Rectal smooth muscle tissue (tissue), 1 donor: ENCODE results near the gene ENTREP3.
"Not testable (repeated sequence)": the region's sequence is repeated elsewhere in the genome, so short reads cannot be mapped to it uniquely, and the experiment has no call there.

Source experiments
- H3K27ac ChIP-seq: one replicate; pipeline ENCODE4 v1.7.0; 2013; ENCODE audit warnings: low read depth, low read length, inconsistent platforms
- H3K27me3 ChIP-seq: one replicate; pipeline ENCODE4 v1.7.0; 2013; ENCODE audit warnings: low read length; ENCODE audit not compliant: control insufficient read depth, insufficient read depth
- H3K36me3 ChIP-seq: one replicate; pipeline ENCODE4 v1.7.0; 2013; ENCODE audit warnings: low read length; ENCODE audit not compliant: control insufficient read depth, insufficient read depth
- H3K4me1 ChIP-seq: one replicate; pipeline ENCODE4 v1.7.0; 2013; ENCODE audit warnings: low read length; ENCODE audit not compliant: control insufficient read depth, insufficient read depth
- H3K4me3 ChIP-seq: one replicate; pipeline ENCODE4 v1.7.0; 2013; ENCODE audit warnings: low read length
- H3K9ac ChIP-seq: one replicate; pipeline ENCODE4 v1.7.0; 2013; ENCODE audit warnings: low read length

ENTREP3 gene

GRCh38 chr1:155226188-155226909 is 28.9 kb downstream of the ENTREP3 start:
- H3K36me3 ChIP-seq: no peaks in the 10 kb centered on the region
- peak overlapping the region; percentile 29 for H3K9ac ChIP-seq
- H3K4me1 ChIP-seq: peaks cover 16% of the 10 kb centered on the region
- H3K27ac ChIP-seq: peak overlapping the region; percentile 79
- H3K27me3 ChIP-seq: no peaks in the 10 kb centered on the region
- peak overlapping the region; percentile 68 for H3K4me3 ChIP-seq

- H3K36me3 ChIP-seq, H3K9ac ChIP-seq, H3K27me3 ChIP-seq, H3K4me3 ChIP-seq: not testable (repeated sequence)
- Histone ChIP-seq H3K27ac (peak overlapping the region; percentile 1), H3K4me1 (peaks cover 13% of the 10 kb centered on the region)
Observed at GRCh38 chr1:155225404-155225759, 29.9 kb downstream of the ENTREP3 start.

GRCh38 chr1:155223047-155223446 is 32.2 kb downstream of the ENTREP3 start:
- Histone ChIP-seq H3K27me3 (no peaks in the 10 kb centered on the region), H3K9ac (no peak overlapping the region), H3K4me1 (peaks cover 11% of the 10 kb centered on the region), H3K36me3 (no peaks in the 10 kb centered on the region), H3K27ac (no peak overlapping the region), H3K4me3 (no peak overlapping the region)

DNA sequence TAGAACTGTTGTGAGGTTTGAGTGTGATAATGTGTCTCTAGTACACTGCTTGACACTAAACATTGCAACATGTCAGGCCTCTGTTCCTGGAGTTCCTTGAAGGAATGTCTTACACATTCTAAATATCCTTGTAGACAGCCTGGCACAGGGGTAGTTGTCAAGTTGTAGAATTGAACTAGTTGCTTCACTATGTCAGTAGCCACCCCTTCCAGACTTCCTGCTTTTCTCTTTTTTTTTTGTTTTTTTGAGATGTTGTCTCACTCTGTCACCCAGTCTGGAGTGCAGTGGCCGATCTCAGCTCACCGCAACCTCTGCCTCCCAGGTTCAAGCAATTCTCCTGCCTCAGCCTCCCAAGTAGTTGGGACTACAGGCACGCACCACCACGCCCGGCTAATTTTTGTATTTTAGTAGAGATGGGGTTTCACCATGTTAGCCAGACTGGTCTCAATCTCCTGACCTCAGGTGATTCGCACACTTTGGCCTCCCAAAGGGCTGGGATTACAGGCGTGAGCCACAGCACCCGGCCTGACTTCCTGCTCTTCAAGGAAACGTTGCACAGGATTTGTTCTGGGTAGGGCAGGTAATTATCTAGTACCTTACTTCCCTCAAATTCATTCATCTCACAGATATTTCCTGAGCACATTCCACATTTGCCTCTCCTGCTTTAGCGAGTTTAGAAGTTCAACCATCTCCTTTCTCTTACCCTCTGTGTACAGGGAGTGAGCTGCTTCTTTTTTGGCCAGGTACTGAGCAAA is 34.9 kb downstream of the ENTREP3 start:
- not testable (repeated sequence) for H3K4me3 ChIP-seq, H3K27me3 ChIP-seq, H3K36me3 ChIP-seq, H3K27ac ChIP-seq, H3K9ac ChIP-seq, H3K4me1 ChIP-seq

DNA sequence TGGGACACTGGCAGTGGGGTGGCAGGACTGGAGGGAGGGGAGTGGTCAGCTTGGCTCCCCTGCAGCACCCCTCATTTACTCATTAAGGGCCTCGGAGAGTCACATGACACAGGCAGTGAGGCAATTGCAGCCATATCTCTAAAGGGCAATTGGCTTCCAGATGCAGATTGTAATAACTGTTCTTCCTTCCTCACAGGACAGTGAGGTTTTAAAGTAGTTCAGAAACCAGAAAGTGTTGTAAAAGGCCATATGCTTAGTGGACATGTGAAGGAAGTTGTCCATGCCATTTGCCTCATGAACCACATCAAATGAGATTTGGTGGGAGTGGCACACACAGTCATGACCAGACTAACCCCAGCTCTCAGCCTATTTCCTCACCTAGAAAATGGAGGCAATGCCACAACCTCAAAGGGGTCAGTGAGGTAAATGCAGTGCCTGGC is 35.7 kb downstream of the ENTREP3 start:
- Histone ChIP-seq H3K4me1 (no peaks in the 10 kb centered on the region), H3K4me3 (no peak overlapping the region), H3K36me3 (no peaks in the 10 kb centered on the region), H3K27ac (no peak overlapping the region), H3K27me3 (no peaks in the 10 kb centered on the region), H3K9ac (no peak overlapping the region)

DNA sequence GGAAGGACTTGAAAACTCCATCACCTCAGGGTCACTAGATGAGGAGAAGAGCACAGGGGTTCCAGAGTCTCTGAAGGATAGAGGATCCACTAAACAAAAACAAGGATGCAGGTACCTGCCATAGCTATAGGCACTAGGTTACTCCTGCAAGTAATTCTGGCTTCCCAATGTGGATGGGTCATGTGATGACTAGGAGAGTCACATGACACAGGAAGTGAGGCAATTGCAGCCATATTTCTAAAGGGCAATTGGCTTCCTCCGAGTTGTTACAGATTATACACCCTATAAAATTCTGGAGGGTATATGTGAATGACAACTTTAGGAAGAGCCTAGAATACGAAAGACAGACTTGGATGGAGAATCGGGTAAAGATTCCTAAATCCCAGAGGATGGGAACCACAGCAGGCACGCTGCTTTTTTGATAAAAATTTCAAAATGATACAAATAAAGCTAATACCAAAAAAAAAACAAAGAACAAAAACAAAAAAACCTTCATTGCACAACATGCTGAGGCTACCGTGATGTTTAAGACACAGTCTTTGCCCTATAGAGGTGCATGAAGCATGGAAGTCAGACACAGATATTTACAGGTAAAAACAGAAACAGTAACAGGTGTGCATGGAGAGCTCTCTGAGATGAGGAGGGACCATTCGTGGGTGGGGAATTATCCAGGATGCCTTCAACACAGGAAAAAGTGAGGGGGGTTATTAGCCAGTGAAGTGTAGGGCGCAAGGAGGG is 36.3 kb downstream of the ENTREP3 start:
- Histone ChIP-seq H3K27ac (no peak overlapping the region), H3K4me3 (no peak overlapping the region)

DNA sequence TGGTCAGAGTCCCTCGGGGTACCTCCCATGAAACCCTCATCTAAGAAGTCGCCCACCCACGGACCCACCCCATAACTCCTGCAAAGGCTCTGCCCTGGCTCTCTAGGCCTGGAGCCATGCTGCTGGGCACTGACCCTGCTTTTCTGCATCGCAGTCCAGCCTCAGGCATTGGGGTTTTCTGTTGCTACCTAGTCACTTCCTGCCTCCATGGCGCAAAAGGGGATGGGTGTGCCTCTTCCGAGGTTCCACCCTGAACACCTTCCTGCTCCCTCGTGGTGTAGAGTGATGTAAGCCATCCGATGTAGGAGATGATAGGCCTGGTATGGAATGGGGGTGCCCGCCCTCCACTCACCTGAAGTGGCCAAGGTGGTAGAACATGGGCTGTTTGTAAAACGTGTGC is 40.6 kb downstream of the ENTREP3 start:
- not testable (repeated sequence) for H3K4me1 ChIP-seq, H3K27me3 ChIP-seq, H3K4me3 ChIP-seq, H3K36me3 ChIP-seq, H3K9ac ChIP-seq, H3K27ac ChIP-seq

More for the DNA sequence above, 36.3 kb downstream of the ENTREP3 start:
- H3K27me3 ChIP-seq: no peaks in the 10 kb centered on the region
- H3K9ac ChIP-seq: no peak overlapping the region
- no peaks in the 10 kb centered on the region for H3K4me1 ChIP-seq
- H3K36me3 ChIP-seq: no peaks in the 10 kb centered on the region

- not testable (repeated sequence) for H3K27ac ChIP-seq, H3K27me3 ChIP-seq, H3K36me3 ChIP-seq, H3K4me3 ChIP-seq, H3K9ac ChIP-seq
- peaks cover 16% of the 10 kb centered on the region for H3K4me1 ChIP-seq
Observed at GRCh38 chr1:155212051-155212440, 43.2 kb downstream of the ENTREP3 start.

DNA sequence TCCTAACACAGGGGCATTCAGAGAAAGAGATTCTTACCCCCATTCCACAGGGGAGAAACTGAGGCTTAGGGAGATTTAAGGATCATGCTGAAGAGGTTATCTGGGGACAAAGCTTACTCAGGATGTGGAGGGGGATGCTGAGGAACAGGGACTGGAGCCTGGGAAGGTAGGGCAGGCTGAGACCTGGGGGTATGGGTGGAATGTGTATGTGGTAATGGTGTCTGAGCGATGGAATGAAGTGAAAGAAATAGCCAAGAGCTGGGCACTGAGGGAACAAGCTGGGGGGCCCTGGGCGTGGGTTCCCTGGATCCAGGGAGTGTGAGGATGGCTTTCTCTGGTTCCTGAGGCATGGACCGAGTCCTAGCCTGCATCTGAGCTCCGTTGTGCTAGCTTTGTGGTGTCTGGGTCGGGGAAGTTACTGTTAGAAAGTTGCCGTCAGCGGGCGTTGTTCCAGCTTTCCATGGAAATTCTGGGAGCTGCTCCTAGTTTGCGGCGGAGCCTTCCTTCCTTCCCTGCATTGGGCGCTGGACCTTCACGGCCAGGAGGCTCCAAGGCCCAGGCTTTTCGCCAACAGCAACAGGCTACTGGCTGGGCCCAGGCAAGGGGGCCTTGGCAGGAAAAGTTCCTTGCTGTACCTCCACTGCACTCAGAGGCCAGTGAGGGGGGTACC is 43.8 kb downstream of the ENTREP3 start:
- H3K27me3 ChIP-seq, H3K4me3 ChIP-seq, H3K9ac ChIP-seq, H3K36me3 ChIP-seq, H3K27ac ChIP-seq: not testable (repeated sequence)
- H3K4me1 ChIP-seq: peaks cover 18% of the 10 kb centered on the region

DNA sequence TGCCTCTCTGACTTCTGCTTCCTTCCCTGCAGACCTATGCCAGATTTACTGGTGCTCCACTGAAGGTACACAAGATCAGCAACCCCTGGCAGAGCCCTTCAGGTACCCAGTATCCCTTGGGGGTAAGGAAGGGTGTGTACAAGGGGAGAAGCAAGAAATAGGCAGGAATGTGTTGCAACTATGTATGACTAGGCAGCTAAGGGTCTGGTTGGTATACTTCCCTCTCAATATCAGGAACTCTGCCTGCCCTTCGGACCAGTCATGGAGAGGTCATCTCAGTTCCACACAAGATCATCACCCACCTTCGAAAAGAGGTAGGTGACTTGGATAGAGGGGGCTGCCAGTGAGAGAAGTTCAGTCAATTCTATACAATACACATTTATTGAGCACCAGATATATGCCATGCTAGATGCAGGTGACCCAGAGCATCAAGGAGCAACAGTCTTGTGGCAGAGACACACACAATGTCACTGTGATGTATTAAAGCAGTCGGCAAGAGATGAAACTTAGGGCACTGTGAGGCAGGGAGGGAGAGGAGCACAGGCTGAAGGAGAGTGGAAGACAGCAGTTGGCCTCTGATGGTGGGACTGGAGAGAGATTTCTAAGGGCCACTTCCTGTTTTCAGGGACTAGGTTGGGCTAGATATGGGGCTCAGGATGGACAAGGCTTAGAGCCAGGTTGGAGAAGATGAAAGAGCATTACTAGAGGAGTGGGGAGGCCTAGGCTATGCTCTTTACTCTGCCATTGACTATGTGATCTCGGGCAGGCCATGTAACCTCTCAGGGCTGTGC is 44.8 kb downstream of the ENTREP3 start:
- no peaks in the 10 kb centered on the region for H3K36me3 ChIP-seq
- H3K9ac ChIP-seq: no peak overlapping the region
- H3K4me1 ChIP-seq: peaks cover 21% of the 10 kb centered on the region
- H3K4me3 ChIP-seq: no peak overlapping the region
- H3K27me3 ChIP-seq: no peaks in the 10 kb centered on the region
- no peak overlapping the region for H3K27ac ChIP-seq

DNA sequence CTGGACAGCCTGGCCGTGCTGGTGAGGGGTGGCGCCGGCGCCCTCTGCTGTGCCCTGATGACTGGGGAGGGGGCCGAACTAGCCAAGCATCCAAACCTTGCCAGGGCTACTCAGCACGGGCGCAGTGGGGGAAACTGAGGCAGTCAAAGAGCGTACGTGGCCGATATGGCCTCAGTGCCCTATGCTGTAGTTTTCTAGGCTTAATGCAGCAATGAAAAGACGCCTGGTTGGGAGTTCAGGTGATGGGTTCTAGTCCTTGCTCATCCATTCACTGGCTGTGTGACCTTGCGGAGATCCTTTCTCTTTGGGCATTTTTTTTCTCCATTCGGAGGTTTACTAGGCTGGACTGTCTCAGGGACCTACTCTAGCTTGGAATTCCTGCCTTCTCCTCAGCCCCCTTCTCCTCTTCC is 46.0 kb downstream of the ENTREP3 start:
- Histone ChIP-seq H3K36me3 (no peaks in the 10 kb centered on the region), H3K27ac (peak overlapping the region; percentile 100), H3K4me3 (peak overlapping the region; percentile 98), H3K4me1 (peaks cover 21% of the 10 kb centered on the region), H3K9ac (peak overlapping the region; percentile 66), H3K27me3 (no peaks in the 10 kb centered on the region)
